ENCODE measurements around the gene POLR1D.
A peak's percentile ranks its signal among the peaks of the same experiment; 100 is the strongest.

POLR1D gene

GRCh38 chr13:27641711-27642502 lies 20.2 kb downstream of the POLR1D start:
- DNase-seq = no peak

- DNase-seq = no peak
These were observed 21.8 kb downstream of the POLR1D start for GRCh38 chr13:27643334-27644132.

GRCh38 chr13:27644302-27644701 lies 22.6 kb downstream of the POLR1D start:
- peak; percentile 36 for DNase-seq

- no peak for DNase-seq
These were observed 28.6 kb downstream of the POLR1D start for GRCh38 chr13:27650312-27650711.

- no peak for DNase-seq
These were observed 32.4 kb downstream of the POLR1D start for GRCh38 chr13:27654059-27654458.

GRCh38 chr13:27654816-27655215 lies 33.1 kb downstream of the POLR1D start:
- no peak for DNase-seq

- DNase-seq = no peak
These were observed 36.0 kb downstream of the POLR1D start for GRCh38 chr13:27657724-27658123.

GRCh38 chr13:27658546-27658945 lies 36.9 kb downstream of the POLR1D start:
- DNase-seq = no peak

- DNase-seq = no peak
These were observed 37.6 kb downstream of the POLR1D start for GRCh38 chr13:27659145-27659865.

- DNase-seq = no peak
These were observed 38.8 kb downstream of the POLR1D start for GRCh38 chr13:27660511-27660910.

- no peak for DNase-seq
These were observed 39.3 kb downstream of the POLR1D start for GRCh38 chr13:27661017-27661416.

GRCh38 chr13:27662738-27663470 lies 41.2 kb downstream of the POLR1D start:
- no peak for DNase-seq

GRCh38 chr13:27663947-27664346 lies 42.3 kb downstream of the POLR1D start:
- no peak for DNase-seq

GRCh38 chr13:27665333-27665732 lies 43.6 kb downstream of the POLR1D start:
- no peak for DNase-seq

GRCh38 chr13:27665761-27666160 lies 44.1 kb downstream of the POLR1D start:
- DNase-seq = no peak

GRCh38 chr13:27666951-27667350 lies 45.3 kb downstream of the POLR1D start:
- DNase-seq = no peak

- DNase-seq = no peak
These were observed 46.3 kb downstream of the POLR1D start for GRCh38 chr13:27667946-27668345.

GRCh38 chr13:27670861-27671260 lies 49.2 kb downstream of the POLR1D start:
- DNase-seq = no peak

GRCh38 chr13:27672025-27672424 lies 50.3 kb downstream of the POLR1D start:
- DNase-seq = no peak
